ENCODE results near the gene CARMIL3. TPM values are rescaled to one million over a fixed set of nuclear protein-coding genes. Genes with fewer than 3 reads are reported as not detected.

The CARMIL3 gene
- total RNA-seq, 6 experiments from 2014 or later, result 0.18 to 1.9 (median 0.29) TPM

DNA sequence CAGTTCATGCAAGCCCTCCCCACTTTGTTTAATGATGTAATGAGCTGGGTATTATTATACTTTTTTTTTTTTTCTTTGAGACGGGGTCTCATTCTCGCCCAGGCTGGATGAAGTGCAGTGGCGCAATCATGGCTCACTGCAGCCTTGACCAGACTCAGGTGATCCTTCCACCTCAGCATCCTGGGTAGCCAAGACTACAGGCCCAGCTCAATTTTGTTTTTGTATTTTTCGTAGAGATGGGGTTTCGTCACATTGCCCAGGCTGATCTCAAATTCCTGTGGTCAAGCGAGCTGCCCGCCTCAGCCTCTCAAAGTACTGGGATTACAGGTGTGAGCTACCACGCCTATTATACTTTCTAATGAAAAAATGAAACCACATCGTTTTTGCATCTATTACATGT is 58.3 kb downstream of the CARMIL3 start:
- no peak overlapping the region for H3K4me3 ChIP-seq
- no peak for ATAC-seq
- H3K9me3 ChIP-seq, result no peaks in the 10 kb centered on the region
- H3K36me3 ChIP-seq, result no peaks in the 10 kb centered on the region
- no peaks in the 10 kb centered on the region for H3K27me3 ChIP-seq
- WGBS (ENCODE audit: insufficient coverage, low coverage, low lambda C conversion rate, missing lambda C conversion rate), result 76% methylated on average over 9 of the region's 9 CpGs
- H3K27ac ChIP-seq, result no peak overlapping the region
- no peak for TF ChIP-seq POLR2A (IDR thresholded peaks at IDR 0.05)
- TF ChIP-seq, protein P1, sequence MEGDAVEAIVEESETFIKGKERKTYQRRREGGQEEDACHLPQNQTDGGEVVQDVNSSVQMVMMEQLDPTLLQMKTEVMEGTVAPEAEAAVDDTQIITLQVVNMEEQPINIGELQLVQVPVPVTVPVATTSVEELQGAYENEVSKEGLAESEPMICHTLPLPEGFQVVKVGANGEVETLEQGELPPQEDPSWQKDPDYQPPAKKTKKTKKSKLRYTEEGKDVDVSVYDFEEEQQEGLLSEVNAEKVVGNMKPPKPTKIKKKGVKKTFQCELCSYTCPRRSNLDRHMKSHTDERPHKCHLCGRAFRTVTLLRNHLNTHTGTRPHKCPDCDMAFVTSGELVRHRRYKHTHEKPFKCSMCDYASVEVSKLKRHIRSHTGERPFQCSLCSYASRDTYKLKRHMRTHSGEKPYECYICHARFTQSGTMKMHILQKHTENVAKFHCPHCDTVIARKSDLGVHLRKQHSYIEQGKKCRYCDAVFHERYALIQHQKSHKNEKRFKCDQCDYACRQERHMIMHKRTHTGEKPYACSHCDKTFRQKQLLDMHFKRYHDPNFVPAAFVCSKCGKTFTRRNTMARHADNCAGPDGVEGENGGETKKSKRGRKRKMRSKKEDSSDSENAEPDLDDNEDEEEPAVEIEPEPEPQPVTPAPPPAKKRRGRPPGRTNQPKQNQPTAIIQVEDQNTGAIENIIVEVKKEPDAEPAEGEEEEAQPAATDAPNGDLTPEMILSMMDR (IDR thresholded peaks at IDR 0.05), result no peak
- H3K4me1 ChIP-seq, result peaks cover 0 to 61% (median 18%) of the 10 kb centered on the region in 4 donors
- intact Hi-C loops (cut with DNase I), result no loop called here
- DNase-seq, result no peak

DNA sequence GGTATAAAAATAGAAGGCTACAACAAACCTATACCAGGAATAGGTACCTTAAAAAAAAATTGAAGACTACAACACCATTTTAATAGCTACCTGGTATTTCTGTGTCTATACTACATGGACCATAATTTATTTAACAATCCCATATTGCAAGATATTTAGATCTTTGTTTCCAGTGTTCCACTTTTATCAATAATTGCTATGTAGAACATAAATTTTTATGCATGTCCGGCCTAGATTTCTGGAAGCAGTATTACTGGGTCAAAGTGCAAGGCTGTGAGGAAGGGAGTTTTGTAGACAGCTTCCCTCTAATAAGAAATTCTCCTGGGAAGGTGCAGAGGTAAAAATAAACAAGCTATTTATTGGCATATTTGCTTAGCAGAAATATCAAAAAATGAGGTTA is 58.7 kb downstream of the CARMIL3 start:
- no peak for TF ChIP-seq POLR2A (IDR thresholded peaks at IDR 0.05)
- TF ChIP-seq, protein P1 (IDR thresholded peaks at IDR 0.05), result no peak
- no peaks in the 10 kb centered on the region for H3K36me3 ChIP-seq
- intact Hi-C loops (cut with DNase I), result no loop called here
- no peaks in the 10 kb centered on the region for H3K9me3 ChIP-seq
- ATAC-seq, result no peak
- H3K27me3 ChIP-seq, result no peaks in the 10 kb centered on the region
- no peak overlapping the region for H3K27ac ChIP-seq
- H3K4me1 ChIP-seq, result peaks cover 0 to 56% (median 18%) of the 10 kb centered on the region in 4 donors
- WGBS (ENCODE audit: insufficient coverage, low coverage, low lambda C conversion rate, missing lambda C conversion rate), result 26% methylated on average over 1 of the region's 1 CpG
- H3K4me3 ChIP-seq, result no peak overlapping the region
- no peak for DNase-seq

DNA sequence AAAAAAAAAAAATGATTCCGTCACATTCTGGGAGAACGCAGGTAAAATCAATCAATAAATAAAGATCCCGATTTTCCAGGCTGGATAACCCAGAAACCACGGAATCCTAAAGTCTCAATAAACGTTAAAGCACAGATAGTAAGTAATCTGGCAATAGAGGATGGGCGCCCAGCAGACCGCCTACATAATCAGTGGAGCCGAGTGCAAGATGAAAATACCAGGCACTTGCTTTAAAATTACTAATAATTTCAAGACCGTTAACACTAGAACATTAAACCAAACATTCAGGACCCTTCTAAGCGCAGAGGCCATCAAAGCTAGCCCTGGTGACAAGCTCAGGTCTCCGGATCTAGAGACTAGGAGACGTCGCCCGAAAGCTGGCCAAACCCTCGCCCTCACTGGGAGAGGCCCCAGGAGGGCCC is 61.6 kb downstream of the CARMIL3 start:
- TF ChIP-seq, protein P1 (IDR thresholded peaks at IDR 0.05), result no peak
- no peak for TF ChIP-seq POLR2A (IDR thresholded peaks at IDR 0.05)
- H3K4me3 ChIP-seq, result peak overlapping the region; percentile 63 to 82 (median 82)
- H3K4me1 ChIP-seq, result peaks cover 0 to 46% (median 14%) of the 10 kb centered on the region in 4 donors
- WGBS (ENCODE audit: insufficient coverage, low coverage, low lambda C conversion rate, missing lambda C conversion rate), result 10% methylated on average over 10 of the region's 15 CpGs
- intact Hi-C loops (cut with DNase I), result no loop called here
- peaks cover 0 to 14% (median 3%) of the 10 kb centered on the region in 4 donors for H3K36me3 ChIP-seq
- H3K9me3 ChIP-seq, result no peaks in the 10 kb centered on the region
- ATAC-seq (no peak), DNase-seq (no peak)
- H3K27me3 ChIP-seq, result no peaks in the 10 kb centered on the region
- H3K27ac ChIP-seq, result peak overlapping the region; percentile 88 to 100 (median 89)

DNA sequence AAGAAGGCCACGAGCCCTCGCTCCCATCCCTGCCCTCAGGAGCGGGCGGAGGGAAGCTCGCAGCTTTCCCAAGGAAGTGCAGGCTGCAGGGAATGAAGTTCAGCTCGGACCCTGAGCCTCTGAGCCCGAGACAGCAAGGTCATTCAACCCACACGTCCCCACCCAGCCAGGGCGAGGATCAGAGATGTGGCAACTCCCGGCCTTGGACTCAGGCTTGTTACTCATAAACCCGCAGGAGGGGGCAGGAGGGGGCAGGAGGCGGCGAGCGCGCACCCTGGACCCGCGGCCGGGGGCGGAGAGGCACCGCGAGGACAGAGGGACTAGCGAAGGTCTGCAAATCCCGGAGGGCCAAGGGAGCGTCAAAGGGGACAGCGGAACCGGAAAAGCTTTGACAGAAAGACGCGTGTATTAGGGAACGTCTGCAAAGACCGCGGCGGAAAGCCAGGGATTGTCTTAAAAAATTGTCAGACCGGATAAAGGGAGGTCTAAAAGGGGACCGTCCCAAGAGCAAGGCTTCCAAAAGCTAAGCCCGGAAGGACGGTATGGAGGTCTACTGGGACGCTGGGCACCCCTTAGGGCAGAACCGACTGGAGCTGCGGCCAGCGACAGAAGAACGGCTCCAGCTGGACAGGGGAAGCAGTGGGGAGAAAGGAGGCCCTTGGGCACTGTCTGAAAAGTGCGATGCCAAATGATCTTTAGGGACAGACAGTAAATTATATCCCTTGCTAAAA is 62.2 kb downstream of the CARMIL3 start:
- TF ChIP-seq, protein P1 (IDR thresholded peaks at IDR 0.05), result no peak
- TF ChIP-seq POLR2A (IDR thresholded peaks at IDR 0.05), result peak; percentile 84
- peaks cover 0 to 40% (median 14%) of the 10 kb centered on the region in 4 donors for H3K4me1 ChIP-seq
- H3K4me3 ChIP-seq, result peak overlapping the region; percentile 63 to 82 (median 82)
- H3K9me3 ChIP-seq, result no peaks in the 10 kb centered on the region
- no peaks in the 10 kb centered on the region for H3K27me3 ChIP-seq
- WGBS (ENCODE audit: insufficient coverage, low coverage, low lambda C conversion rate, missing lambda C conversion rate), result 0% methylated on average over 30 of the region's 42 CpGs
- ATAC-seq (peak; percentile 61 to 73 (median 66)), DNase-seq (peak; percentile 94 to 97 (median 97))
- intact Hi-C loops (cut with DNase I), result no loop called here
- H3K36me3 ChIP-seq, result peaks cover 0 to 20% (median 5%) of the 10 kb centered on the region in 4 donors
- peak overlapping the region; percentile 88 to 100 (median 89) for H3K27ac ChIP-seq

All from right lobe of liver (tissue), 6 donors.